DMS53 (cell line): Measurements from ENCODE around the gene ROM1.
"Not testable (repeated sequence)": the region's sequence is repeated elsewhere in the genome, so short reads cannot be mapped to it uniquely, and the experiment has no call there.

Experiments
- DNase-seq: peaks from one replicate; lab custom pipeline; 2025; lab: John Stamatoyannopoulos, UW

Gene ROM1

GRCh38 chr11:62612366-62613290 lies at the start of gene ROM1, which contains the start of gene EML3:
ROM1 (plus strand) TSS chr11:62613257; CDS start chr11:62613282, 25 bp downstream.
EML3 (minus strand) TSS chr11:62612775; CDS start chr11:62612457, 318 bp downstream.
- DNase-seq: peak; percentile 92

- DNase-seq: no peak
These were observed 47.8 kb upstream of the ROM1 start for GRCh38 chr11:62565100-62565802.

- DNase-seq: no peak
These were observed 46.8 kb upstream of the ROM1 start for GRCh38 chr11:62566247-62566646.

GRCh38 chr11:62567018-62567633 lies 45.9 kb upstream of the ROM1 start:
- DNase-seq: no peak

- DNase-seq: no peak
These were observed 43.4 kb upstream of the ROM1 start for GRCh38 chr11:62569611-62570010.

GRCh38 chr11:62570903-62571302 lies 42.2 kb upstream of the ROM1 start:
- not testable (repeated sequence) for DNase-seq

- not testable (repeated sequence) for DNase-seq
These were observed 41.6 kb upstream of the ROM1 start for GRCh38 chr11:62571493-62571892.

GRCh38 chr11:62572431-62572830 lies 40.6 kb upstream of the ROM1 start:
- no peak for DNase-seq

- DNase-seq: peak; percentile 51
These were observed 40.0 kb upstream of the ROM1 start for GRCh38 chr11:62573006-62573591.

- peak; percentile 100 for DNase-seq
These were observed 39.3 kb upstream of the ROM1 start, which contains the start of gene EEF1G for GRCh38 chr11:62573592-62574362. EEF1G (minus strand) TSS chr11:62573891; CDS start chr11:62573842, 49 bp downstream.

- peak; percentile 75 for DNase-seq
These were observed 38.5 kb upstream of the ROM1 start for GRCh38 chr11:62574363-62575071.

- DNase-seq: peak; percentile 37
These were observed 37.9 kb upstream of the ROM1 start for GRCh38 chr11:62575156-62575555.

- DNase-seq: no peak
These were observed 37.2 kb upstream of the ROM1 start for GRCh38 chr11:62575837-62576236.

GRCh38 chr11:62577046-62577714 lies 35.9 kb upstream of the ROM1 start:
- no peak for DNase-seq

GRCh38 chr11:62578541-62578940 lies 34.5 kb upstream of the ROM1 start:
- DNase-seq: no peak

- no peak for DNase-seq
These were observed 33.8 kb upstream of the ROM1 start for GRCh38 chr11:62579252-62579651.

- DNase-seq: no peak
These were observed 31.9 kb upstream of the ROM1 start for GRCh38 chr11:62580959-62581715.

GRCh38 chr11:62581735-62582134 lies 31.3 kb upstream of the ROM1 start:
- not testable (repeated sequence) for DNase-seq

GRCh38 chr11:62585356-62585755 lies 27.7 kb upstream of the ROM1 start:
- DNase-seq: not testable (repeated sequence)
